Stimulated activated CD8-positive, alpha-beta memory T cell treated with anti-CD3 and anti-CD28 coated beads, Interleukin-12 subunit alpha, Interleukin-12 subunit beta, amount 100 ng/mL, for 24 hours (primary cell): ENCODE measurements around the gene ARHGAP1.

Source experiments
- DNase-seq: peaks from one replicate; pipeline ENCODE4 v3.0.0-alpha.2; 2020; ENCODE audit errors: extremely low read depth

ARHGAP1 gene

GRCh38 chr11:46694072-46694471 is 6.3 kb downstream of the ARHGAP1 start:
- no peak for DNase-seq

DNA sequence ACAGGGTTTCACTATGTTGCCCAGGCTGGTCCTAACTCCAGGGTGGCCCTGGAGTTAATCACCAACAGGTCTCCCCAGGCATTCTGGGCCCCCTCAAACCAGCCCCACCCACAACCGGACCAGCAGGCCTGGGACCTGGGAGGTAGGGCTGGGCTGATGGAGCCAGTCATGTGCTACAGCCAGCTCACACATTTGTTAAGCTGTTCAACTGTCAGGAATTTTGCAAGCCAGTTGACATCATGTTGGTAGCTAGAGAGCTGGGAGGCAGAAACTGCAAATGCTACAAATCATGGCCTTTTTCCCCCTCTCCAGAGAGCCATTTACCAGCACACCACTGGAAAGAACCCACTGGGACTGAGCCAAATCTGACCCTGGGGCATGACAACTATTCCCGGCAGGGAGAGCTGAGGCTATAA is 6.8 kb downstream of the ARHGAP1 start:
- no peak for DNase-seq

GRCh38 chr11:46692450-46692849 is 8.0 kb downstream of the ARHGAP1 start:
- no peak for DNase-seq

DNA sequence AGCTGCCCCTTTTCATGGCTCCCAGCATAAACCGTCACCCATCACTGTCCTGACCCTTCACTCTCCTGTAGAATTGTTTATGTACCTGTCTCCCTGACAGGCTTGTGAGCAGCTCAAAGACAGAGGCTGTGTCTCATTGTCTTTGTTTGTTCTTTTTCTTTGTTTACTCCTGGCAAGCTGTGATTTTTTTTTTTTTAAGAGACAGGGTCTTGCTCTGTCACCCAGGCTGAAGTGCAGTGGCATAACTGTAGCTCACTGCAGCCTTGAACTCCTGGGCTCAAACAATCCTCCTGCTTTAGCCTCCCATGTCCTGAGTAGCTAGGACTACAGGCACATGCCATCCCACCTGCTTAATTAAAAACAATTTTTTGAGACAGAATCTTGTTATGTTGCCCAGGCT is 9.7 kb downstream of the ARHGAP1 start:
- DNase-seq, result no peak

DNA sequence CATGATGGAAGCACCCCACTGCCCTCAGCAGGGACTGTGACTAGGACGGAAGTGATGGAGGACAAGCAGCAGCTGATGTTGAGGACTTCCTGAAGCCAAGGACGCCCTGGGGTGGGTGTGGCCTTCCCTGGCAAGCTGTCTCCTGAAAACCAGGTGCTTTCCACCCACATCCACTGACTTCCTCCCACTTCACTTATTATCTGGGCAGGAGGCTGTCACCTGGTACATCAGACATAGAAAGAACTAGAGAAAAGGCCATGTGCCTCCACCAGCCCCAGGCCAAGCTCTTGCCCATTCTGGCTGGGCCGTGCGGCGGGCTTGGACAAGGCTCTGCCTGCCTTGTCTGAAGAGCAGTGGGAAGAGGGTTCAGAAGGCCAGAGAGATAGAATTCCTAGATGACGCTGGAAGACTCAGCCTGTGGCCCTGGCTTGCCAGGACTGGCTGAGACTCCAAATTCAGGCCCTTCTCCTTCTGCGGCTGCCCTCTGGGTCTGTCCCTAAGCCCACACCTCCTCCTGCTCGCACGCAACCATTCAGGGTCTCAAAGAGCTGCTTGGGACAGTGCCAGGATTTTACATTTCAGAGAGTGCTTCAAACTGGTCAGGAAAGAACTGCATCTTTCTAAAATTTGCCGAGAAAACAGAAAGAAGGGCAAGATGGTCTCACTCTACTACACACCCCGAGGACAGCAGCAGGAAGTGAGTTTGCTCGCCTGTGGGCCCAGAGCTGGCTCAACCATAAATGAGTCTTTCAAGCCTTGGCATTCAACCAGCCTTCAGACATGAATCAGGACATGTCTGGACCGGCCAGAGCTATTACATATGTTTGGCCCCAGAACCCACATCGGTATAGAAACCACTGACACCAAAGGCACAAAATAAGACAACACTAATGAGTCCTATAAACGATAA is 13.3 kb downstream of the ARHGAP1 start:
- DNase-seq, result no peak

GRCh38 chr11:46684367-46684766 is 16.1 kb downstream of the ARHGAP1 start:
- DNase-seq, result no peak

- no peak for DNase-seq
These were observed 17.4 kb downstream of the ARHGAP1 start for GRCh38 chr11:46682773-46683752.

GRCh38 chr11:46681814-46682213 is 18.6 kb downstream of the ARHGAP1 start:
- DNase-seq, result no peak

GRCh38 chr11:46680815-46681214 is 19.6 kb downstream of the ARHGAP1 start:
- DNase-seq, result no peak

- DNase-seq, result no peak
These were observed 20.2 kb downstream of the ARHGAP1 start for GRCh38 chr11:46680164-46680760.

GRCh38 chr11:46679241-46680163 is 20.9 kb downstream of the ARHGAP1 start:
- no peak for DNase-seq

GRCh38 chr11:46678741-46679130 is 21.7 kb downstream of the ARHGAP1 start:
- no peak for DNase-seq

DNA sequence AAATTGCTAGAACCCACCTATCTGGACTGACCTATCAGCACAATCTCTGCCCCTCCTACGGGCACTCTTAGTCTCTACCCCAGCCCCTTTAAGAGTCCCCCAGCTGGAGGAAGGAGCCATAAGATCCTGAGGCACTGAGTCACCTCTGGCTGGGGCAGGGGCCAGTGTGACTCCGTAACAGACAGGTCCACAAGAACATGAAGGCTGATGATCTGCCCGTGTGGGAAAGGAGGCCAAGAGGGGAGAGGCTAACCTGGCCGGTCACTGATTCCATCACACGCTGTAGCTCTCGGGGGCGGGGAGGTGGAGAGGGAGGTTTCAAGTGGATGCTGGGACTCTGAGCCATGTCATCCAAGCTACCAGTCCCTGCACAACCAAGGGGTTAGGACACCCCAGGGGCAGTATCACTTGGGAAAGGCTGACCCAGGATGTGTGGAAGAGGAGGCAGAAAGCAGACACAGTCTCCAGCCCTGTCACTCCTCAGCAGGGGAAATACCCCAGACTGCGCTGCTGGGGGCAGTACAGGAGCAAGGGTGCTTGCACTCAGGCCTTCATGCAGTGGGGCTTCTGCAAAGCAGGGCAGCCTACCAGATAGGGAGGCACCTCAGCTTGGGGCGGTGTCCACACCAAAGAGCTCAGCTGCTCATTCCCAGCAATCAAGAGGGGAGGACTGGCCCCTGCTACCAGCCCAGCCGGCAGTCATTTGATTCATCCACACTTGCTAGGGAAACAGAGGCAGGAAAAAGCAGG is 22.3 kb downstream of the ARHGAP1 start:
- no peak for DNase-seq

- no peak for DNase-seq
These were observed 23.2 kb downstream of the ARHGAP1 start for GRCh38 chr11:46677169-46677568.

DNA sequence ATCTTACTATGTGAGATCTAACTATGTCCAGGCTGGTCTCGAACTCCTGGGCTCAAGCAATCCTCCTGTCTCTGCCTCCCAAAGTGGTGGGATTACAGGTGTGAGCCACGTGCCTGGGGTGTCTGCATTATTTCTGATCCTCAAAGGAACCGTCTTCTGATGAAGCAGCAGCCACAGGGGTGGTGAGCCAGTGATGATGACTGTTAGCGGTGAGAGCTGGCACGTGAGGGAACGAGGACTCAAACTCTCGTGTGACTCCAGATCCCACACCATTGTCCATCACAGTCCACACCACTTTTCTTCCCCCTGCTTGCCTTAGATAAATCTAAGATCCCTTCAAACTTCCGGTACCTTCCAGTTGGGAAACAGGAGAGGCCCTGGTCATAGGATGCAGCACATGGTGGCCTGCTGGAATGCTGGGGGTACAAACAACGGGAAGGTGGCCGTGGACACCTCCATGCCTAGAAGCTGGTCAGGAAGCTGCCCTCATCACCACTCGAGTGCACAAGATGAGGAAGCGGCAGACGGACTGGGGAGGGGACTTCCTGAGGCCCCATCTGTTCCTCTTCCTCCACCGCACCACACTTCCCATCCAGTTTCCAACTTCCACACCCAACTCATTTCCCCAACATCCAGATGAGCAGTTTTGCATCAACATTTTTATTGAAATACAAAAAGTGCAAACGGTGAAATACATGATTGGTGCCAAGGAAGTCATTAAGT is 23.8 kb downstream of the ARHGAP1 start:
- no peak for DNase-seq

GRCh38 chr11:46675949-46676348 is 24.5 kb downstream of the ARHGAP1 start:
- DNase-seq, result no peak

GRCh38 chr11:46675288-46675851 is 25.0 kb downstream of the ARHGAP1 start:
- DNase-seq, result no peak

GRCh38 chr11:46674463-46675287 is 25.7 kb downstream of the ARHGAP1 start:
- no peak for DNase-seq
